ENCODE results near the gene LRRC34. TPM values are rescaled to one million over a fixed set of nuclear protein-coding genes. Genes with fewer than 3 reads are reported as not detected.

The LRRC34 gene
- polyA plus RNA-seq, 2 of the 4 experiments (the other 2 are of a cell fraction), result not detected

- Histone ChIP-seq H3K27ac (no peak overlapping the region), H3K9me3 (no peaks in the 10 kb centered on the region), H3K4me1 (no peaks in the 10 kb centered on the region), H3K4me3 (no peak overlapping the region), H3K4me2 (no peak overlapping the region)
- no peak for ATAC-seq
- no peak for DNase-seq (ENCODE audit: low read depth in 1 of 2, low spot score in 1 of 2)
- WGBS (ENCODE audit: missing lambda C conversion rate), result 54% methylated on average over 3 of the region's 3 CpGs
- ChIA-PET CTCF (no interaction called here), POLR2A (no interaction called here)
- FAIRE-seq, result no peak
- TF ChIP-seq TP53 (CRISPR knock-in tag; IDR thresholded peaks at IDR 0.05) (no peak), ESRRA (IDR thresholded peaks at IDR 0.05; ENCODE audit: borderline replicate concordance, low read length) (no peak), BHLHE40 (IDR thresholded peaks at IDR 0.05; ENCODE audit: low read depth, low read length) (no peak), CEBPB (IDR thresholded peaks at IDR 0.05) (no peak), MAX (IDR thresholded peaks at IDR 0.05) (no peak), HOXB13 (CRISPR knock-in tag; IDR thresholded peaks at IDR 0.05; ENCODE audit: low read depth) (no peak), CBX2 (IDR thresholded peaks at IDR 0.05; ENCODE audit: borderline replicate concordance, low read depth) (no peak), REST (IDR thresholded peaks at IDR 0.05) (no peak), TFCP2L1 (CRISPR knock-in tag; IDR thresholded peaks at IDR 0.05) (no peak), BCL3 (IDR thresholded peaks at IDR 0.05) (no peak), PBX3 (IDR thresholded peaks at IDR 0.05) (no peak)
- TF ChIP-seq, protein P1, sequence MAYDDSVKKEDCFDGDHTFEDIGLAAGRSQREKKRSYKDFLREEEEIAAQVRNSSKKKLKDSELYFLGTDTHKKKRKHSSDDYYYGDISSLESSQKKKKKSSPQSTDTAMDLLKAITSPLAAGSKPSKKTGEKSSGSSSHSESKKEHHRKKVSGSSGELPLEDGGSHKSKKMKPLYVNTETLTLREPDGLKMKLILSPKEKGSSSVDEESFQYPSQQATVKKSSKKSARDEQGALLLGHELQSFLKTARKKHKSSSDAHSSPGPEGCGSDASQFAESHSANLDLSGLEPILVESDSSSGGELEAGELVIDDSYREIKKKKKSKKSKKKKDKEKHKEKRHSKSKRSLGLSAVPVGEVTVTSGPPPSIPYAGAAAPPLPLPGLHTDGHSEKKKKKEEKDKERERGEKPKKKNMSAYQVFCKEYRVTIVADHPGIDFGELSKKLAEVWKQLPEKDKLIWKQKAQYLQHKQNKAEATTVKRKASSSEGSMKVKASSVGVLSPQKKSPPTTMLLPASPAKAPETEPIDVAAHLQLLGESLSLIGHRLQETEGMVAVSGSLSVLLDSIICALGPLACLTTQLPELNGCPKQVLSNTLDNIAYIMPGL (CRISPR knock-in tag; IDR thresholded peaks at IDR 0.05; ENCODE audit: borderline replicate concordance), result no peak
Observed at GRCh38 chr3:169825316-169825715, 12.6 kb upstream of the LRRC34 start.

- Histone ChIP-seq H3K4me1 (no peaks in the 10 kb centered on the region), H3K4me2 (peak overlapping the region; percentile 96), H3K27ac (no peak overlapping the region), H3K9me3 (no peaks in the 10 kb centered on the region), H3K4me3 (peak overlapping the region; percentile 52)
- no peak for TF ChIP-seq PHF8 (IDR thresholded peaks at IDR 0.05; ENCODE audit: borderline replicate concordance, low read depth)
- TF ChIP-seq REST (IDR thresholded peaks at IDR 0.05), result no peak
- TF ChIP-seq EHMT2 (IDR thresholded peaks at IDR 0.05; ENCODE audit: low read depth), result no peak
- TF ChIP-seq BCL3 (IDR thresholded peaks at IDR 0.05), result no peak
- TF ChIP-seq ESRRA (IDR thresholded peaks at IDR 0.05; ENCODE audit: borderline replicate concordance, low read length), result no peak
- TF ChIP-seq HOXB13 (CRISPR knock-in tag; IDR thresholded peaks at IDR 0.05; ENCODE audit: low read depth), result no peak
- no peak for TF ChIP-seq E2F6 (IDR thresholded peaks at IDR 0.05; ENCODE audit: borderline replicate concordance, low read depth)
- no peak for TF ChIP-seq ZFP36 (IDR thresholded peaks at IDR 0.05; ENCODE audit: borderline replicate concordance, partially characterized antibody)
- TF ChIP-seq JUNB (IDR thresholded peaks at IDR 0.05), result no peak
- POLR2A ChIA-PET, result interaction anchor here (1.0 kb wide), 1 partner anchor 50 kb away, joined by 3 read pairs; the partner anchor contains the start of gene MYNN
- FAIRE-seq (no peak), DNase-seq (ENCODE audit: low read depth in 1 of 2, low spot score in 1 of 2) (no peak), ATAC-seq (peak in 1 of 2 experiments; percentile 28; a peak in 3 of 6 replicates)
- 28% methylated on average over 6 of the region's 6 CpGs for WGBS (ENCODE audit: missing lambda C conversion rate)
- CTCF ChIA-PET, result no interaction called here
Observed at GRCh38 chr3:169822983-169823382, 10.3 kb upstream of the LRRC34 start.
